Glutamatergic neuron (in vitro differentiated cells): ENCODE measurements around the gene RABEP2. TPM values are rescaled to one million over a fixed set of nuclear protein-coding genes. Genes with fewer than 3 reads are reported as not detected.

Source experiments
- DNase-seq: peaks from one replicate; pipeline ENCODE4 v3.0.0; 2022
- H3K27ac Mint-ChIP-seq: one replicate; pipeline ENCODE4 v1.8.0; 2020; ENCODE audit warnings: mild to moderate bottlenecking, mixed read lengths, inconsistent platforms; ENCODE audit not compliant: unreplicated experiment
- H3K27me3 Mint-ChIP-seq: one replicate; pipeline ENCODE4 v1.8.0; 2020; ENCODE audit warnings: mild to moderate bottlenecking, moderate library complexity, mixed read lengths, inconsistent platforms; ENCODE audit not compliant: unreplicated experiment
- H3K36me3 Mint-ChIP-seq: one replicate; pipeline ENCODE4 v1.8.0; 2020; ENCODE audit warnings: mild to moderate bottlenecking, mixed read lengths, inconsistent platforms; ENCODE audit not compliant: unreplicated experiment
- H3K4me1 Mint-ChIP-seq: one replicate; pipeline ENCODE4 v1.8.0; 2020; ENCODE audit warnings: mild to moderate bottlenecking, low read depth, mixed read lengths, inconsistent platforms; ENCODE audit not compliant: unreplicated experiment
- H3K4me3 Mint-ChIP-seq: one replicate; pipeline ENCODE4 v1.8.0; 2020; ENCODE audit warnings: mild to moderate bottlenecking, mixed read lengths, inconsistent platforms; ENCODE audit not compliant: unreplicated experiment
- H3K9me3 Mint-ChIP-seq: one replicate; pipeline ENCODE4 v1.8.0; 2020; ENCODE audit warnings: mild to moderate bottlenecking, moderate library complexity, mixed read lengths, inconsistent platforms; ENCODE audit not compliant: unreplicated experiment
- total RNA-seq: library from RNA; stranded (reverse); fragmentation: NEBNext Ultra II Directional; extraction: Animal tissue kit (Norgen Biotek cat#: 25700); gene quantifications from one replicate; pipeline ENCODE4 v1.2.1, GENCODE V29; 2021; ENCODE audit not compliant: unreplicated experiment
- TF ChIP-seq, protein P1 (sequence below): fragments of 200-600 bp; sonication (generic); IDR thresholded peaks from one replicate; pipeline ENCODE4 v1.5.0; 2021; ENCODE audit not compliant: partially characterized antibody, unreplicated experiment

RABEP2 gene
- total RNA-seq, 1 donor from 2014 or later: 15.3 TPM

DNA sequence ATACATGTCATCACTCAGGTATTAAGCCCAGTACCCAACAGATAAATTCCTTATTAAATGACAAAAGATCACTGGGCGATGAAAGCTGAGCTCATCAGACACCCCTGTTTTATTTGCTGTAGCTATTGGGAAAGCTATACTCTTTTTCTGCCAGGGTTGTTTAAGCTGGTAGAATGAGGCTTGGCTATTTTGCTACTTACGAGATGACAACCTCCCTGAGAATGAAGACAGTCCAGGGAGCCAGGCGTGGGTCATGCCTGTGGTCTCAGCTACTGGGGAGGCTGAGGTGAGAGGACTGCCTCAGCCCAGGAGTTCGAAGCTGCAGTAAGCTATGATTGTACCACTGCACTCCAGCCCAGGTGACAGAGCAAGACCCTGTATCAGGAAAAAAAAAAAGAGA is 65.7 kb downstream of the RABEP2 start:
- H3K27ac Mint-ChIP-seq: no peak overlapping the region
- TF ChIP-seq, protein P1, sequence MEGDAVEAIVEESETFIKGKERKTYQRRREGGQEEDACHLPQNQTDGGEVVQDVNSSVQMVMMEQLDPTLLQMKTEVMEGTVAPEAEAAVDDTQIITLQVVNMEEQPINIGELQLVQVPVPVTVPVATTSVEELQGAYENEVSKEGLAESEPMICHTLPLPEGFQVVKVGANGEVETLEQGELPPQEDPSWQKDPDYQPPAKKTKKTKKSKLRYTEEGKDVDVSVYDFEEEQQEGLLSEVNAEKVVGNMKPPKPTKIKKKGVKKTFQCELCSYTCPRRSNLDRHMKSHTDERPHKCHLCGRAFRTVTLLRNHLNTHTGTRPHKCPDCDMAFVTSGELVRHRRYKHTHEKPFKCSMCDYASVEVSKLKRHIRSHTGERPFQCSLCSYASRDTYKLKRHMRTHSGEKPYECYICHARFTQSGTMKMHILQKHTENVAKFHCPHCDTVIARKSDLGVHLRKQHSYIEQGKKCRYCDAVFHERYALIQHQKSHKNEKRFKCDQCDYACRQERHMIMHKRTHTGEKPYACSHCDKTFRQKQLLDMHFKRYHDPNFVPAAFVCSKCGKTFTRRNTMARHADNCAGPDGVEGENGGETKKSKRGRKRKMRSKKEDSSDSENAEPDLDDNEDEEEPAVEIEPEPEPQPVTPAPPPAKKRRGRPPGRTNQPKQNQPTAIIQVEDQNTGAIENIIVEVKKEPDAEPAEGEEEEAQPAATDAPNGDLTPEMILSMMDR: no peak
- H3K4me1 Mint-ChIP-seq: no peaks in the 10 kb centered on the region
- peaks cover 5% of the 10 kb centered on the region for H3K9me3 Mint-ChIP-seq
- H3K36me3 Mint-ChIP-seq: no peaks in the 10 kb centered on the region
- no peaks in the 10 kb centered on the region for H3K27me3 Mint-ChIP-seq
- H3K4me3 Mint-ChIP-seq: no peak overlapping the region
- DNase-seq: no peak

DNA sequence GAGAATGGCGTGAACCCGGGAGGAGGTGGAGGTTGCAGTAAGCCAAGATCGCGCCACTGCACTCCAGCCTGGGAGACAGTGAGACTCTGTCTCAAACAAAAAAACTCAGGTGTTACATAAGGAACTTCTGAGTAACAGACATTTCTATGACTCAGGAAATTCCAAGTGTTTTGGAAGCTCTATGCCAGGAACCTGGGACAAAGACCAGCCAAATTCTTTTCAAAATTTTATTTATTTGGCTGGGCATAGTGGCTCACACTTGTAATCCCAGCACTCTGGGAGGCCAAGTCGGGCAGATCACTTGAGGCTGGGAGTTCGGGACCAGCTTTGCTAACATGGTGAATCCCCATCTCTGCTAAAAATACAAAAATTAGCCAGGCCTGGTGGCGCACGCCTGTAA is 66.6 kb downstream of the RABEP2 start:
- Mint-ChIP-seq H3K27me3 (no peaks in the 10 kb centered on the region), H3K27ac (no peak overlapping the region), H3K4me1 (no peaks in the 10 kb centered on the region), H3K36me3 (no peaks in the 10 kb centered on the region), H3K4me3 (no peak overlapping the region), H3K9me3 (peaks cover 4% of the 10 kb centered on the region)
- TF ChIP-seq, protein P1: no peak
- no peak for DNase-seq

Other genes starting within 250 kb of the RABEP2 start
- 832 TPM for gene EIF3C, start 213.8 kb downstream of the RABEP2 start, total RNA-seq
- 3.0 TPM for gene NPIPB9, start 173.5 kb downstream of the RABEP2 start, total RNA-seq
- gene ATXN2L, start 102.2 kb downstream of the RABEP2 start, total RNA-seq: 261 TPM
- gene TUFM, start 78.9 kb downstream of the RABEP2 start, total RNA-seq: 143 TPM
- 72.1 TPM for gene SH2B1, start 61.4 kb downstream of the RABEP2 start, total RNA-seq
- gene ATP2A1, start 46.8 kb downstream of the RABEP2 start, total RNA-seq: 4.5 TPM
- gene CD19, start 6.7 kb upstream of the RABEP2 start, total RNA-seq: 0.27 TPM
- gene NFATC2IP, start 25.7 kb upstream of the RABEP2 start, total RNA-seq: 59.6 TPM
- gene SPNS1, start 49.5 kb upstream of the RABEP2 start, total RNA-seq: 50.6 TPM
- gene LAT, start 59.8 kb upstream of the RABEP2 start, total RNA-seq: 8.3 TPM